22Rv1 (cell line): ENCODE data around the gene MAGEC3.

ENCODE experiments used
- ZFX ChIP-seq: fragments of 450-650 bp; IDR thresholded peaks from 2 replicates; pipeline ENCODE4 v1.6.1; 2017; ENCODE audit warnings: antibody characterized with exemption, borderline replicate concordance
- TF ChIP-seq, protein P1 (sequence below): fragments of 450-650 bp; IDR thresholded peaks from 2 replicates; pipeline ENCODE4 v1.5.1; 2017; ENCODE audit warnings: mild to moderate bottlenecking

DNA sequence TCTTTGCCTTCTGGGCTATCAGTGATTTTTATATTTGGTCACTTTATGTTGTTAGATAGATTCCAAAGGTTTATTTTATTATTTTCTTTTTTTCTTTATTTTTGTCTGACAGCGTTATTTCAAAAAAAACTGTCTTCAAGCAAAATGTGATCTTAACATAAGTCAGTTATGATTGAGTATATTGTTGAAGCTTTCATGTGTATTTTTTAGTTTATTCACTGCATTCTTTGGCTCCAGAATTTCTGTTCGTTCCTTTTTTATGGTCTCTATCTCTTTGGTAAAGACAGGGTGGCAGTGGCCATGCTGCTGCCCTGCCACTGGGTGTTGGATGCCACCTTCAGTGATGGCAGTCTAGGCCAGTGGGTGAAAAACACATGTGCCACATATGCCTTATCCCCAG is at the start of gene MAGEC3:
- TF ChIP-seq, protein P1, sequence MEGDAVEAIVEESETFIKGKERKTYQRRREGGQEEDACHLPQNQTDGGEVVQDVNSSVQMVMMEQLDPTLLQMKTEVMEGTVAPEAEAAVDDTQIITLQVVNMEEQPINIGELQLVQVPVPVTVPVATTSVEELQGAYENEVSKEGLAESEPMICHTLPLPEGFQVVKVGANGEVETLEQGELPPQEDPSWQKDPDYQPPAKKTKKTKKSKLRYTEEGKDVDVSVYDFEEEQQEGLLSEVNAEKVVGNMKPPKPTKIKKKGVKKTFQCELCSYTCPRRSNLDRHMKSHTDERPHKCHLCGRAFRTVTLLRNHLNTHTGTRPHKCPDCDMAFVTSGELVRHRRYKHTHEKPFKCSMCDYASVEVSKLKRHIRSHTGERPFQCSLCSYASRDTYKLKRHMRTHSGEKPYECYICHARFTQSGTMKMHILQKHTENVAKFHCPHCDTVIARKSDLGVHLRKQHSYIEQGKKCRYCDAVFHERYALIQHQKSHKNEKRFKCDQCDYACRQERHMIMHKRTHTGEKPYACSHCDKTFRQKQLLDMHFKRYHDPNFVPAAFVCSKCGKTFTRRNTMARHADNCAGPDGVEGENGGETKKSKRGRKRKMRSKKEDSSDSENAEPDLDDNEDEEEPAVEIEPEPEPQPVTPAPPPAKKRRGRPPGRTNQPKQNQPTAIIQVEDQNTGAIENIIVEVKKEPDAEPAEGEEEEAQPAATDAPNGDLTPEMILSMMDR: no peak
- TF ChIP-seq ZFX: no peak
